SH-SY5Y (cell line): Measurements from ENCODE around the gene SLC16A13.

ENCODE experiments used
- GATA2 ChIP-seq: IDR thresholded peaks from 2 replicates; pipeline ENCODE4 v1.6.1; 2011; ENCODE audit warnings: mild to moderate bottlenecking, low read depth, low read length
- GATA3 ChIP-seq: IDR thresholded peaks from 2 replicates; pipeline ENCODE4 v1.6.1; 2011; ENCODE audit warnings: low read depth, mild to moderate bottlenecking, low read length, moderate library complexity

GRCh38 chr17:7060165-7060891, 24.5 kb downstream of the SLC16A13 start:
- TF ChIP-seq GATA2 (no peak), GATA3 (no peak)
